Retinal pigment epithelial cell (primary cell): ENCODE data around the gene NHERF1.

Source experiments
- DNase-seq: peaks from one replicate; pipeline ENCODE4 v3.0.0-alpha.2; 2010; ENCODE audit warnings: low read depth
- H3K4me3 ChIP-seq: 2 replicates; pipeline ENCODE4 v1.5.1; 2011; ENCODE audit warnings: mild to moderate bottlenecking, low read length, control low read depth, moderate library complexity
- CTCF ChIP-seq: conservative IDR thresholded peaks from 2 replicates; pipeline ENCODE4 v1.5.1; 2011; ENCODE audit warnings: low read depth, low read length, control low read depth, inconsistent platforms

The NHERF1 gene

DNA sequence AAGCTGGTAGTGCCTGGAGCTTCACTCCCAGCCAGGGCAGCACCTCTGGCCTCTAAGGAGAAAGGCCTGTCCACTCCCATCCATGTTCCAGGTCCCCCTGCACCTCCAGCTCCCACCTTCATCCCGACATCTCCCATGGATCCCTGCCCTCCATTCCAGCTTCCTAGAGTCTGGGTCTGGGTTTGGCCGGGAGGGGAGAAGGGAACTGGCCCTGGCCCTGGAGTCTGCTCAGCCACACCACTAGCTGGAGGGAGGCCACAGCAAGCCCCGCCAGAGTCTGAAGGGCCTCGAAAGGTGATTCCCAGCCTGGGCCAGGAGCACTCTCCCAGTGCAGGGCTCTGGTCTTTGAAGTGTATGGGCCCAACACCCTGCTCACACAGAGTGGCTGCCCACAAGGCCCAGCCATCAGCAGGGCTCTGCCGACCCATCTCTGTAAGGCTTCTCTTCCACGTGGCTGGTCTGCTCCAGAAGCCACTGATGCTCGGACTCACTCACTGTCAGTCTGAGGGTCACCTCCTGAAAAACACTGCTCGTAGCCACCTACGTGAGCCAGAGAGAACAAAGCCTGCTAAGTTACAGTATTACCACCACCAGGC lies 23.0 kb downstream of the NHERF1 start:
- DNase-seq: no peak
- no peak for TF ChIP-seq CTCF

DNA sequence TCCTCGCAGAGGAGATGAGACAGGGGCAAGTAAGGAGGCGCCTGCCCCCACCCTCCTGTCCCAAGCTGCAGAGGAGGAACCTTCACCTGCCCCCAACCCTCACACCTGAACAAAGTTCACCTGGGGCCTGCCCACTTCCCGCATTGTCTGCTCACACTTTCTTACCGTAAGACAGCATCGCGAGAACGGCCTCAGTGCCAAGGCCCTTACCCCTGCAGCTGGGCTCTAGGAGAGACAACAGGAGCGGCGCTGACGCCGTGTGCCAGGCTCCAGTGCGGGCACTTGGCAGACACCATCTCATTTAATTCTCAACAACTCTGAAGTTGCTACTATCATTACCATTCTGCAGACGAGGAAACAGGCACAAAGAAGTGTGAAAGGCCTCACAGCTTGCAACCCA lies 23.6 kb downstream of the NHERF1 start:
- no peak for TF ChIP-seq CTCF
- no peak for DNase-seq
- H3K4me3 ChIP-seq: no peak overlapping the region

More for the DNA sequence above, 23.0 kb downstream of the NHERF1 start:
- H3K4me3 ChIP-seq: no peak overlapping the region

DNA sequence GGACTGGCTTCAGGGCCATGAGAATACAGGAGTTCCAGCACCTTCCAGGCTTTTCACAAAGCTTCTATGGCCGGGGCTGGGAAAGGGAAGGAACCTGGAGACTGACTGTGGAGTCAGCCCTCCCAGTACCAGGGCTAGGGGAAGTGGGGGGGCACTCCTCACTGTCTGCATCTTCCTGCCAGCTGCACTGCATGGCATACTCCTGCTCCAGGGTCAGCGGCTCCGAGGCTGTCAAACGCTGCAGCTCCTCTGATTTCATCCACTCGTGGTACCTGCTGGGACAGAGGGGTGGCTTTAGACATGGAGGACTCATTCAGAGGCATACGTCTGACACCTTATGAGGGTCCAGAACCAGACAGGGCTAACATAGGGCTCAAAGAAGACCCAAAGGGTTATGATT lies 25.0 kb downstream of the NHERF1 start:
- no peak for DNase-seq
- TF ChIP-seq CTCF: no peak
- H3K4me3 ChIP-seq: no peak overlapping the region

DNA sequence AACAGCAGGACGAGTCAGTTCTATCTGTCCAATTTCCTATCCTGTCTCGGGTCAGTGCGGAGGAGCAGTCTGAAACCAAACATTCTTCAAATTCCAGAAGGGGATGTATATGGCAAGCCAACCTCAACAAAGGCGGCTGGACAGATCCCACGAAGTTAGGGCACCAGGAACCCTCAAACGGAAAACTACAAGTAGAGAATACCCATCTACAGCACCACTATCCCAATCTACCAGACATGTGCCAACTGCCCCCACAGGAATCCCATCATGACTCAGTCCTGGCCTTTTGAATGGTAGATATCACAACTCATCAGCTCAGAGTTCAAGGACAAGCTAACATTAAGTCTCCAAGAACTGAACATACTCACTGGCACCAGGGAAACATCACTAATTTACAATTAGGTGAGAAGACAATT lies 25.5 kb downstream of the NHERF1 start:
- DNase-seq: no peak
- no peak overlapping the region for H3K4me3 ChIP-seq
- no peak for TF ChIP-seq CTCF

- H3K4me3 ChIP-seq: peak overlapping the region; percentile 90
- no peak for DNase-seq
- TF ChIP-seq CTCF: no peak
Measured at GRCh38 chr17:74775409-74776043, 27.1 kb downstream of the NHERF1 start.

- peak within 1 kb of the TSS; percentile 90 for H3K4me3 ChIP-seq
- peak; percentile 81 for DNase-seq
- TF ChIP-seq CTCF: no peak
Measured at GRCh38 chr17:74776044-74776962, 27.9 kb downstream of the NHERF1 start, which contains the start of gene NAT9. Gene NAT9, minus strand, starts transcription at chr17:74776345. Its CDS starts 647 bp downstream, at chr17:74775698.
